Common myeloid progenitor, CD34-positive (primary cell): ENCODE data around the gene SLC52A3.

Source experiments
- CTCF ChIA-PET: fragments of 350-600 bp; sonication (Branson Sonifier 250); formaldehyde crosslinking; loops from one replicate; lab custom pipeline; 2021; ENCODE audit warnings: antibody characterized with exemption; lab: Charles Lee
- POLR2A ChIA-PET: fragments of 350-600 bp; sonication (Branson Sonifier 250); formaldehyde crosslinking; loops from one replicate; lab custom pipeline; 2021; ENCODE audit warnings: antibody characterized with exemption; lab: Charles Lee
- DNase-seq, 3 donors: peaks; one replicate each; pipeline versions ENCODE4 v3.0.0 to v3.0.0-alpha.2; 2013
- H3K27ac ChIP-seq, 2 experiments: 1 replicate in 1 of 2; 2 replicates in 1 of 2; pipeline ENCODE4 v1.7.0; 2013; ENCODE audit warnings: inconsistent platforms in 2 of 2, low read length in 2 of 2, mild to moderate bottlenecking in 2 of 2, low read depth in 1 of 2, moderate library complexity in 1 of 2; ENCODE audit not compliant: severe bottlenecking in 2 of 2, insufficient read depth in 1 of 2, poor library complexity in 1 of 2
- H3K27me3 ChIP-seq, 5 experiments: replicated peaks in 2 of 5; 1 replicate in 3 of 5; 2 replicates in 2 of 5; pipeline versions ENCODE4 v1.6.1 to v1.7.0; 2013; ENCODE audit warnings: low read length in 4 of 5, mild to moderate bottlenecking in 2 of 5, moderate library complexity in 2 of 5, inconsistent platforms in 1 of 5; ENCODE audit not compliant: insufficient read depth in 5 of 5, control insufficient read depth in 4 of 5
- H3K36me3 ChIP-seq, 4 experiments: 1 replicate in 2 of 4; 2 replicates in 2 of 4; pipeline versions ENCODE4 v1.6.1 to v1.7.0; 2013; ENCODE audit warnings: low read length in 3 of 4, control low read depth in 1 of 4, mild to moderate bottlenecking in 1 of 4; ENCODE audit not compliant: control insufficient read depth in 4 of 4, insufficient read depth in 4 of 4
- H3K4me1 ChIP-seq, 4 experiments: 1 replicate in 3 of 4; 2 replicates in 1 of 4; pipeline versions ENCODE4 v1.6.1 to v1.7.1; 2013; ENCODE audit warnings: low read length in 3 of 4, mild to moderate bottlenecking in 3 of 4, control low read depth in 1 of 4, inconsistent platforms in 1 of 4, moderate library complexity in 1 of 4; ENCODE audit not compliant: control insufficient read depth in 4 of 4, insufficient read depth in 4 of 4; ENCODE audit errors: control extremely low read depth in 1 of 4
- H3K4me3 ChIP-seq, 7 experiments: 1 replicate in 4 of 7; 2 replicates in 3 of 7; pipeline versions ENCODE4 v1.5.1 to v1.7.0; 2013; ENCODE audit warnings: mild to moderate bottlenecking in 7 of 7, low read length in 6 of 7, moderate library complexity in 6 of 7, inconsistent platforms in 2 of 7, low read depth in 2 of 7, control low read depth in 1 of 7; ENCODE audit not compliant: insufficient read depth in 4 of 7, control insufficient read depth in 1 of 7; ENCODE audit errors: extremely low read depth in 1 of 7
- H3K9me3 ChIP-seq, 5 experiments: 1 replicate in 4 of 5; 2 replicates in 1 of 5; pipeline versions ENCODE4 v1.6.1 to v1.7.1; 2013; ENCODE audit warnings: low read length in 4 of 5, mild to moderate bottlenecking in 2 of 5, inconsistent platforms in 1 of 5, low read depth in 1 of 5, moderate library complexity in 1 of 5; ENCODE audit not compliant: control insufficient read depth in 4 of 5, insufficient read depth in 2 of 5; ENCODE audit errors: control extremely low read depth in 1 of 5
- WGBS: methylation state at CpG from one replicate; pipeline ENCODE4 v1.1.5; 2013; ENCODE audit not compliant: insufficient coverage; 5-methylcytosine and 5-hydroxymethylcytosine counted together

Gene SLC52A3

GRCh38 chr20:750801-751200, 17.5 kb downstream of the SLC52A3 start:
- 100% methylated on average over 3 of the region's 3 CpGs for WGBS
- H3K4me3 ChIP-seq = no peak overlapping the region
- H3K27me3 ChIP-seq = no peaks in the 10 kb centered on the region
- H3K4me1 ChIP-seq = peaks cover 0 to 33% (median 25%) of the 10 kb centered on the region in 4 experiments
- DNase-seq = no peak
- ChIA-PET POLR2A (no interaction called here), CTCF (interaction anchor here (1.6 to 4.2 kb wide), 2 partner anchors 11 to 63 kb away, joined by 3 to 29 read pairs; no protein-coding TSS in a partner anchor)
- no peak overlapping the region for H3K27ac ChIP-seq
- H3K9me3 ChIP-seq = peaks cover 0 to 5% (median 0%) of the 10 kb centered on the region in 5 experiments
- no peaks in the 10 kb centered on the region for H3K36me3 ChIP-seq

GRCh38 chr20:745683-746301, 22.5 kb downstream of the SLC52A3 start:
- Histone ChIP-seq H3K9me3 (peaks cover 0 to 22% (median 12%) of the 10 kb centered on the region in 5 experiments), H3K36me3 (no peaks in the 10 kb centered on the region), H3K27ac (no peak overlapping the region), H3K27me3 (peaks cover 0 to 1% (median 0%) of the 10 kb centered on the region in 5 experiments), H3K4me3 (no peak overlapping the region), H3K4me1 (no peaks in the 10 kb centered on the region)
- peak in 2 of 3 donors; percentile 38 to 48 for DNase-seq
- POLR2A ChIA-PET = no interaction called here
- 100% methylated on average over 1 of the region's 4 CpGs for WGBS
- CTCF ChIA-PET = interaction anchor here (1.1 to 1.3 kb wide), 2 partner anchors 9 to 10 kb away, joined by 3 to 4 read pairs; no protein-coding TSS in a partner anchor

- Histone ChIP-seq H3K27me3 (peaks cover 0 to 1% (median 0%) of the 10 kb centered on the region in 5 experiments), H3K4me1 (no peaks in the 10 kb centered on the region), H3K27ac (no peak overlapping the region), H3K36me3 (no peaks in the 10 kb centered on the region), H3K4me3 (no peak overlapping the region), H3K9me3 (peaks cover 0 to 22% (median 12%) of the 10 kb centered on the region in 5 experiments)
- ChIA-PET CTCF (interaction anchor here (0.6 to 0.9 kb wide), 2 partner anchors 46 to 96 kb away, joined by 3 read pairs; no protein-coding TSS in a partner anchor), POLR2A (no interaction called here)
- DNase-seq = no peak
- WGBS = 89% methylated on average over 1 of the region's 2 CpGs
Observed at GRCh38 chr20:742156-742555, 26.1 kb downstream of the SLC52A3 start.

- 100% methylated on average over 3 of the region's 6 CpGs for WGBS
- no peak for DNase-seq
- H3K27me3 ChIP-seq = peaks cover 0 to 1% (median 0%) of the 10 kb centered on the region in 5 experiments
- no peaks in the 10 kb centered on the region for H3K36me3 ChIP-seq
- ChIA-PET CTCF (interaction anchor here (0.9 to 3.6 kb wide), 2 partner anchors 9 to 45 kb away, joined by 3 to 29 read pairs; no protein-coding TSS in a partner anchor), POLR2A (no interaction called here)
- no peak overlapping the region for H3K27ac ChIP-seq
- peaks cover 0 to 22% (median 12%) of the 10 kb centered on the region in 5 experiments for H3K9me3 ChIP-seq
- no peak overlapping the region for H3K4me3 ChIP-seq
- H3K4me1 ChIP-seq = no peaks in the 10 kb centered on the region
Observed at GRCh38 chr20:741620-742019, 26.7 kb downstream of the SLC52A3 start.

GRCh38 chr20:740162-740561, 28.1 kb downstream of the SLC52A3 start:
- H3K4me3 ChIP-seq = no peak overlapping the region
- ChIA-PET CTCF (interaction anchor here (0.6 to 3.6 kb wide), 15 partner anchors 9 to 185 kb away, joined by 3 to 29 read pairs (median 4); no protein-coding TSS in a partner anchor), POLR2A (no interaction called here)
- H3K27me3 ChIP-seq = peaks cover 0 to 1% (median 0%) of the 10 kb centered on the region in 5 experiments
- H3K4me1 ChIP-seq = no peaks in the 10 kb centered on the region
- no peak for DNase-seq
- H3K27ac ChIP-seq = no peak overlapping the region
- peaks cover 0 to 13% (median 8%) of the 10 kb centered on the region in 5 experiments for H3K9me3 ChIP-seq
- WGBS = over 99% methylated on average over 7 of the region's 7 CpGs
- no peaks in the 10 kb centered on the region for H3K36me3 ChIP-seq

- peaks cover 0 to 1% (median 0%) of the 10 kb centered on the region in 5 experiments for H3K27me3 ChIP-seq
- WGBS = 96% methylated on average over 4 of the region's 8 CpGs
- POLR2A ChIA-PET = no interaction called here
- DNase-seq = no peak
- H3K9me3 ChIP-seq = peaks cover 0 to 11% (median 7%) of the 10 kb centered on the region in 5 experiments
- no peak overlapping the region for H3K27ac ChIP-seq
- H3K4me1 ChIP-seq = no peaks in the 10 kb centered on the region
- CTCF ChIA-PET = interaction anchor here (0.8 to 3.6 kb wide), 21 partner anchors 8 to 243 kb away, joined by 3 to 29 read pairs (median 4); no protein-coding TSS in a partner anchor
- H3K4me3 ChIP-seq = no peak overlapping the region
- H3K36me3 ChIP-seq = no peaks in the 10 kb centered on the region
Observed at GRCh38 chr20:739736-740135, 28.6 kb downstream of the SLC52A3 start.

- Histone ChIP-seq H3K9me3 (no peaks in the 10 kb centered on the region), H3K36me3 (no peaks in the 10 kb centered on the region), H3K27me3 (peaks cover 0 to 8% (median 2%) of the 10 kb centered on the region in 5 experiments), H3K4me1 (peaks cover 0 to under 1% (median 0%) of the 10 kb centered on the region in 4 experiments), H3K27ac (no peak overlapping the region), H3K4me3 (no peak overlapping the region)
- WGBS = 84% methylated on average over 5 of the region's 7 CpGs
- no peak for DNase-seq
- CTCF ChIA-PET = interaction anchor here (0.7 kb wide), 1 partner anchor 166 kb away, joined by 4 read pairs; no protein-coding TSS in a partner anchor
- POLR2A ChIA-PET = no interaction called here
Observed at GRCh38 chr20:733861-734260, 34.4 kb downstream of the SLC52A3 start.
